Mesendoderm (in vitro differentiated cells): ENCODE data around the gene ADAT1.

ENCODE experiments used
- DNase-seq: peaks from one replicate; pipeline ENCODE4 v3.0.0; 2013
- H2AK5ac ChIP-seq: 2 replicates; pipeline ENCODE4 v1.6.1; 2013; ENCODE audit warnings: low read length, inconsistent platforms
- H2BK120ac ChIP-seq: 2 replicates; pipeline ENCODE4 v1.6.1; 2013; ENCODE audit warnings: low read depth, mild to moderate bottlenecking, low read length, moderate library complexity, mixed read lengths
- H2BK15ac ChIP-seq: replicated peaks from 2 replicates; pipeline ENCODE4 v1.6.1; 2013; ENCODE audit warnings: low read depth, mild to moderate bottlenecking, moderate library complexity
- H2BK5ac ChIP-seq: 2 replicates; pipeline ENCODE4 v1.6.1; 2013; ENCODE audit warnings: low read length, inconsistent platforms
- H3K18ac ChIP-seq: 2 replicates; pipeline ENCODE4 v1.6.1; 2013; ENCODE audit warnings: mild to moderate bottlenecking, low read length, mixed read lengths
- H3K23ac ChIP-seq: one replicate; pipeline ENCODE4 v1.6.1; 2013; ENCODE audit warnings: low read length
- H3K27ac ChIP-seq: 2 replicates; pipeline ENCODE4 v1.5.1; 2013; ENCODE audit warnings: low read depth, mild to moderate bottlenecking, inconsistent platforms, low read length, moderate library complexity
- H3K27me3 ChIP-seq: 2 replicates; pipeline ENCODE4 v1.6.1; 2013; ENCODE audit warnings: low read length, control low read depth, mild to moderate bottlenecking, inconsistent platforms; ENCODE audit not compliant: insufficient read depth, poor library complexity
- H3K36me3 ChIP-seq: 2 replicates; pipeline ENCODE4 v1.6.1; 2013; ENCODE audit warnings: low read length, inconsistent platforms; ENCODE audit not compliant: control insufficient read depth, insufficient read depth
- H3K4ac ChIP-seq: one replicate; pipeline ENCODE4 v1.6.1; 2013; ENCODE audit warnings: low read depth, mild to moderate bottlenecking, low read length, moderate library complexity
- H3K4me1 ChIP-seq: 2 replicates; pipeline ENCODE4 v1.6.1; 2013; ENCODE audit warnings: low read depth, low read length, inconsistent platforms; ENCODE audit not compliant: control insufficient read depth
- H3K4me2 ChIP-seq: 2 replicates; pipeline ENCODE4 v1.6.1; 2013; ENCODE audit warnings: low read length
- H3K4me3 ChIP-seq: 2 replicates; pipeline ENCODE4 v1.5.1; 2013; ENCODE audit warnings: mild to moderate bottlenecking, low read length
- H3K56ac ChIP-seq: one replicate; pipeline ENCODE4 v1.6.1; 2013; ENCODE audit warnings: low read length
- H3K79me1 ChIP-seq: 2 replicates; pipeline ENCODE4 v1.6.1; 2013; ENCODE audit warnings: low read length, inconsistent platforms
- H3K79me2 ChIP-seq: 2 replicates; pipeline ENCODE4 v1.6.1; 2013; ENCODE audit warnings: mild to moderate bottlenecking, low read length; ENCODE audit not compliant: control insufficient read depth, insufficient read depth
- H3K9ac ChIP-seq: 2 replicates; pipeline ENCODE4 v1.6.1; 2013; ENCODE audit warnings: low read length, inconsistent platforms
- H4K5ac ChIP-seq: one replicate; pipeline ENCODE4 v1.6.1; 2013; ENCODE audit warnings: low read length
- H4K8ac ChIP-seq: one replicate; pipeline ENCODE4 v1.6.1; 2013; ENCODE audit warnings: low read depth, mild to moderate bottlenecking, control low read depth, low read length, moderate library complexity
- WGBS: extraction: QIAGEN DNeasy Blood & Tissue Kit; methylation state at CpG from one replicate; pipeline ENCODE4 v1.1.7; 2013; ENCODE audit warnings: low lambda C conversion rate, missing lambda C conversion rate; ENCODE audit not compliant: insufficient coverage; ENCODE audit errors: extremely low coverage; 5-methylcytosine and 5-hydroxymethylcytosine counted together

The ADAT1 gene

DNA sequence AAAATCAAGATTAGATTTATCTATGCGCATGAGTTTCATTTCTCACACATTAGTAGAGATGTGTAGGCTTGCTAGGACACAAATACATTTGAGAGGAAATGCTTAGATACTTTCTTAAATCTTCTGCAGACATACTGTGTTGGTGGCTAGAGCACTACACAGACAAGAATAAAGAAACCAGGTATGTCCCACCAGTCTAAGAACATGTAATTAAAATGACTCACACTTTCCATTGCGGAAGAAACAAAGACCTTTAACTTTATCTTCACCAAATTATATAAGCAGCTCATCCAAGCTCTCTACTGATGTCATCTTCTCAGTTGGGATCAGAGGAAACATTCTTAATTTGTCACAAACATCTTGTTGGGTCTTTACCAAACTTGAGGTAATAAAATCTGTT, 44.4 kb downstream of the ADAT1 start:
- no peak overlapping the region for H2BK120ac ChIP-seq
- no peaks in the 10 kb centered on the region for H3K4me1 ChIP-seq
- no peak overlapping the region for H2BK15ac ChIP-seq
- no peak overlapping the region for H3K18ac ChIP-seq
- H3K36me3 ChIP-seq = peaks cover 3% of the 10 kb centered on the region
- H4K5ac ChIP-seq = no peak overlapping the region
- no peak overlapping the region for H2BK5ac ChIP-seq
- H3K79me2 ChIP-seq = no peaks in the 10 kb centered on the region
- H3K9ac ChIP-seq = no peak overlapping the region
- DNase-seq = no peak
- H3K4me3 ChIP-seq = no peak overlapping the region
- no peaks in the 10 kb centered on the region for H3K27me3 ChIP-seq
- no peak overlapping the region for H3K23ac ChIP-seq
- no peak overlapping the region for H3K27ac ChIP-seq
- no peak overlapping the region for H2AK5ac ChIP-seq
- WGBS = no CpG with 5 or more reads among the region's 2 CpGs
- no peak overlapping the region for H4K8ac ChIP-seq
- H3K56ac ChIP-seq = no peak overlapping the region
- no peak overlapping the region for H3K4me2 ChIP-seq
- peaks cover 2% of the 10 kb centered on the region for H3K79me1 ChIP-seq
- H3K4ac ChIP-seq = no peak overlapping the region

DNA sequence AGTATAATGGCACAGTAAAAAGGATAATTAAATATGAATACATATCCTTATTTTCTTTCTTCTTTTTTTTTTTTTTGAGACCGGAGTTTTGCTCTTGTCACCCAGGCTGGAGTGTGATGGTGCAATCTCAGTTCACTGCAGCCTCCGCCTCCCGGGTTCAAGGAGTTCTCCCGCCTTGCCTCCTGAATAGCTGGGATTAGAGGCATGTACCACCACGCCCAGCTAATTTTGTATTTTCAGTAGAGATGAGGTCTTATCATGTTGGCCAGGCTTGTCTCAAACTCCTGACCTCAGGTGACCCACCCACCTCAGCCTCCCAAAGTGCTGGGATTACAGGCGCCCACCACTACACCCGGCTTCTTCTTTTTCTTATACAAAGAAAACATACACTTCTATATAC, 44.9 kb downstream of the ADAT1 start:
- H2AK5ac ChIP-seq = no peak overlapping the region
- no peak overlapping the region for H4K8ac ChIP-seq
- no peaks in the 10 kb centered on the region for H3K27me3 ChIP-seq
- H3K56ac ChIP-seq = no peak overlapping the region
- H3K27ac ChIP-seq = no peak overlapping the region
- no peak overlapping the region for H4K5ac ChIP-seq
- peaks cover 2% of the 10 kb centered on the region for H3K79me1 ChIP-seq
- H3K4me3 ChIP-seq = no peak overlapping the region
- no peak overlapping the region for H2BK15ac ChIP-seq
- H3K9ac ChIP-seq = no peak overlapping the region
- no peak overlapping the region for H3K18ac ChIP-seq
- H3K23ac ChIP-seq = no peak overlapping the region
- H2BK120ac ChIP-seq = no peak overlapping the region
- H3K4me2 ChIP-seq = no peak overlapping the region
- H3K79me2 ChIP-seq = no peaks in the 10 kb centered on the region
- H3K4ac ChIP-seq = no peak overlapping the region
- H2BK5ac ChIP-seq = no peak overlapping the region
- DNase-seq = no peak
- H3K36me3 ChIP-seq = peaks cover 5% of the 10 kb centered on the region
- WGBS = no CpG with 5 or more reads among the region's 7 CpGs
- H3K4me1 ChIP-seq = no peaks in the 10 kb centered on the region

DNA sequence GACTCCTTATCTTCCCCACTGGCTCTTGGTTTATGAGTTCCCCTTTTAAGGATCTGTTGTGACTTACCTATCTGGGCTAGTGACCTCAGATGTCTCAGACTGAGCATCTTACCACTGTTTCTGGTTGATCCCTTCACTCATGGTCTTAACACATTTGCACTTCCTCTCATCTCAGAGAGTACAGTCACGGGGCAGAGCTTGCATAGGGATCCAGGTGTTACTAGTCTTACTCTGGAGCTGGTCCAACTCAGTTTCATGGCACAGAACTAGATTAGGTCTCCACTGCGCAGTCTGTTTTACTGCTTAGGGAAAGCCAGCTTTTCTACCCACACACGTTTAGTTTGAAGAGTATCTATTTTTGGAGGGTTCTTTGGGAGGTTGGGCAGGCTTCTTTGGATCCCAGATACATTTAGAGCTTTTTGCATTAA, 46.7 kb downstream of the ADAT1 start:
- no CpG with 5 or more reads among the region's 3 CpGs for WGBS
- Histone ChIP-seq H4K5ac (no peak overlapping the region), H3K4me3 (no peak overlapping the region), H2BK5ac (no peak overlapping the region), H3K4me1 (no peaks in the 10 kb centered on the region), H3K79me2 (no peaks in the 10 kb centered on the region), H3K23ac (no peak overlapping the region), H3K4ac (no peak overlapping the region), H3K56ac (no peak overlapping the region), H3K27ac (no peak overlapping the region), H3K36me3 (peaks cover 9% of the 10 kb centered on the region), H3K18ac (no peak overlapping the region), H3K9ac (no peak overlapping the region), H2BK15ac (no peak overlapping the region), H4K8ac (no peak overlapping the region), H3K4me2 (no peak overlapping the region), H2BK120ac (no peak overlapping the region), H3K79me1 (peaks cover 4% of the 10 kb centered on the region), H3K27me3 (no peaks in the 10 kb centered on the region), H2AK5ac (no peak overlapping the region)
- DNase-seq = no peak

DNA sequence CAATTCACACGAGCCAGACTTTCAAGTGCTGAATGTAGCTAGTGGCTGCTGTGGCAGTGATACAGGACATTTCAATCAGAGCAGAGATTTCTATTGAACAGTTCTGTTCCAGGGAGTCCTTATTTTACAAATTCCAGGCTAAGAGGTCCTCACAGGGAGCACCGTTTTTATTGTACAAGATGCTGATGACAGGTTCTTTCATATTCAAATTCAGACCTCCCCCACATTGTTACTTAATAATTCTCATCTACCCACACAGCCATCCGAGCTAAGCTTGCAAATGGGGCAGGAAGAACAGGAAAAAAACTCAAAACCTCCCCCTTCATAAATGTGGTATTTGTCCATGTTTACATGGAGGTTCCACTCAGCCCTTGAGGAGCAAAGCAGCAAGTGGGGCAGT, 47.1 kb downstream of the ADAT1 start:
- WGBS = no CpG with 5 or more reads among the region's 3 CpGs
- no peak overlapping the region for H3K4me2 ChIP-seq
- peaks cover 4% of the 10 kb centered on the region for H3K79me1 ChIP-seq
- no peak overlapping the region for H2BK15ac ChIP-seq
- H3K36me3 ChIP-seq = peaks cover 9% of the 10 kb centered on the region
- no peak overlapping the region for H2BK5ac ChIP-seq
- no peak overlapping the region for H3K56ac ChIP-seq
- no peak overlapping the region for H4K8ac ChIP-seq
- no peak overlapping the region for H4K5ac ChIP-seq
- no peaks in the 10 kb centered on the region for H3K4me1 ChIP-seq
- no peak overlapping the region for H3K4ac ChIP-seq
- no peaks in the 10 kb centered on the region for H3K27me3 ChIP-seq
- H3K79me2 ChIP-seq = no peaks in the 10 kb centered on the region
- no peak overlapping the region for H2AK5ac ChIP-seq
- H3K23ac ChIP-seq = no peak overlapping the region
- no peak overlapping the region for H3K9ac ChIP-seq
- no peak for DNase-seq
- no peak overlapping the region for H2BK120ac ChIP-seq
- H3K27ac ChIP-seq = no peak overlapping the region
- H3K18ac ChIP-seq = no peak overlapping the region
- no peak overlapping the region for H3K4me3 ChIP-seq

DNA sequence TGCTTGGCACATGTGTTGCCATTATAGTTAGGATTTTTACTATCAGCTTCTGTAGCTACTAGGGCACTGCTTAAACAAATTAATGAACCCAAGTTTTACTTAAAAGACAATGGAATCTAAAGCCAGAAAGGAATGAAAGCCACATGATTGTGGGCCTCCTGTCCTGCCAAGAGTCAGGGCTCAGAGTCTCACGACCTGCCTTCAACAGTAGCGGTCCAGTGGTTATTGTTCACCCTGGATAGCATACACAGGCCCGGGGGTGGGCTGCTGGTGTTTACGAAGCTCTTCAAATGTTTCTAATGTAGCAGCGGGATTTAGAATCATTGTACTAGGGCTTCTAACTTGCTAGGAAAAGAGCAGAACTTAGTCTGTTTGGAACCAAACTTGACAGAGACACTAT, 49.1 kb downstream of the ADAT1 start:
- no peak for DNase-seq

DNA sequence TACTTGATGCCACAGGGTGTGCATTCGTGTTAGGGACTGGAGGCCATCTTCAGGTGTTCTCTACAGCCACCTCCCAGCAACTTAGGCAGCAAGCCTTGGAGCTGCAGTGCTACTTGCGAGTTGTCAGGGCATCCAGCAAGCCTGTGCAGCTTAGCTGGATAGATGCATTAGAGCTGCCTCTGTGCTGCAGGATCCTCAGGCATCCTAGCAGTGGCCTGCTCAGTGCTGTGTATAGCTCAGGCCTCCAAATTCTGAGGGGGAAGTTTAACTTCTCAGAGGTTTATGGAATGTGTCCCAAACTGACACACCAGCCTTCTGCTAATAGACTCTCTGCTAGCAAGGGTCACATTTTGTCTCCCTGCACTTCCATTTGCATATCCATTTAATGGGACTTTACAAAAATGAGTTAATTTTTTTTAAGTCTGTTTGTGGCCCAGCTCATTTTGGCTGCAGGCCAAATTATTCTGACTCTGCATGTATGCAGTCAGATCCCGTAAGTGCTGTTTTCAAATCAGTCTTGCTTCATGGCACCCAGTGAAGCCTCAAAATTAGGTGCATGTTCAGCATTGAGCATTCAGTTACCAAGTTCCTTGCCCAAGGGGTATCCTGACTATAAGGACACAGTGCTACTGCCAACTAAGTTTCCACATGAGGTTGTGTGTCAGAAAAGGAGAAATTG, 50.1 kb downstream of the ADAT1 start:
- H3K18ac ChIP-seq = no peak overlapping the region
- H3K23ac ChIP-seq = no peak overlapping the region
- no peaks in the 10 kb centered on the region for H3K27me3 ChIP-seq
- H3K9ac ChIP-seq = no peak overlapping the region
- no peak overlapping the region for H3K4me3 ChIP-seq
- H3K4ac ChIP-seq = no peak overlapping the region
- H4K5ac ChIP-seq = no peak overlapping the region
- H3K56ac ChIP-seq = no peak overlapping the region
- H3K27ac ChIP-seq = no peak overlapping the region
- no peak overlapping the region for H2AK5ac ChIP-seq
- no peak overlapping the region for H2BK15ac ChIP-seq
- H3K79me2 ChIP-seq = no peaks in the 10 kb centered on the region
- peaks cover 4% of the 10 kb centered on the region for H3K79me1 ChIP-seq
- H2BK5ac ChIP-seq = no peak overlapping the region
- no peak overlapping the region for H4K8ac ChIP-seq
- no peak for DNase-seq
- H3K4me1 ChIP-seq = no peaks in the 10 kb centered on the region
- no peak overlapping the region for H3K4me2 ChIP-seq
- no peak overlapping the region for H2BK120ac ChIP-seq
- WGBS = no CpG with 5 or more reads among the region's 3 CpGs
- peaks cover 15% of the 10 kb centered on the region for H3K36me3 ChIP-seq

More for the DNA sequence above, 49.1 kb downstream of the ADAT1 start:
- Histone ChIP-seq H3K4ac (no peak overlapping the region), H3K79me2 (no peaks in the 10 kb centered on the region), H3K18ac (no peak overlapping the region), H3K4me3 (no peak overlapping the region), H3K79me1 (peaks cover 4% of the 10 kb centered on the region), H2BK120ac (no peak overlapping the region), H3K9ac (no peak overlapping the region), H2BK5ac (no peak overlapping the region), H3K27ac (no peak overlapping the region), H3K56ac (no peak overlapping the region), H4K8ac (no peak overlapping the region), H3K23ac (no peak overlapping the region), H3K36me3 (peaks cover 13% of the 10 kb centered on the region), H3K4me2 (no peak overlapping the region), H2BK15ac (no peak overlapping the region), H2AK5ac (no peak overlapping the region), H3K4me1 (no peaks in the 10 kb centered on the region), H4K5ac (no peak overlapping the region), H3K27me3 (no peaks in the 10 kb centered on the region)
- WGBS = no CpG with 5 or more reads among the region's 5 CpGs
